T-helper 2 cell treated with Interferon-gamma antibody and Interleukin-4, amounts not matched to agents 100 ng/mL and 5 ng/mL, for 36 hours (primary cell): ENCODE measurements around the gene ISL2. TPM values are rescaled to one million over a fixed set of nuclear protein-coding genes. Genes with fewer than 3 reads are reported as not detected.

Experiments used
- intact Hi-C: fragments of 100-400 bp; cut with micrococcal nuclease; formaldehyde crosslinking; loops from one replicate; pipeline ENCODE4 v1.15.1; 2023
- total RNA-seq: library from RNA; stranded (reverse); gene quantifications from 2 replicates; pipeline ENCODE4 v1.2.3, GENCODE V29; 2022

ISL2 gene
- total RNA-seq, 1 donor from 2014 or later = 1.1 TPM

DNA sequence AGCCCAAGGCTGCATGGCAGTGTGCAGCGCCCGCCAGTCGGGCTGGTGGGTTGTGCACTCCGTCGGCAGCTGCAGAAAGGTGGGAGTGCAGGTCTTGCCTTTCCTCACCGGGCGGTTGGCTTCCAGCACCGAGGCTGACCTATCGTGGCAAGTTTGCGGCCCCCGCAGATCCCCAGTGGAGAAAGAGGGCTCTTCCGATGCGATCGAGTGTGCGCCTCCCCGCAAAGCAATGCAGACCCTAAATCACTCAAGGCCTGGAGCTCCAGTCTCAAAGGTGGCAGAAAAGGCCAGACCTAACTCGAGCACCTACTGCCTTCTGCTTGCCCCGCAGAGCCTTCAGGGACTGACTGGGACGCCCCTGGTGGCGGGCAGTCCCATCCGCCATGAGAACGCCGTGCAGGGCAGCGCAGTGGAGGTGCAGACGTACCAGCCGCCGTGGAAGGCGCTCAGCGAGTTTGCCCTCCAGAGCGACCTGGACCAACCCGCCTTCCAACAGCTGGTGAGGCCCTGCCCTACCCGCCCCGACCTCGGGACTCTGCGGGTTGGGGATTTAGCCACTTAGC, 4.3 kb downstream of the ISL2 start:
- intact Hi-C loops = no loop called here

DNA sequence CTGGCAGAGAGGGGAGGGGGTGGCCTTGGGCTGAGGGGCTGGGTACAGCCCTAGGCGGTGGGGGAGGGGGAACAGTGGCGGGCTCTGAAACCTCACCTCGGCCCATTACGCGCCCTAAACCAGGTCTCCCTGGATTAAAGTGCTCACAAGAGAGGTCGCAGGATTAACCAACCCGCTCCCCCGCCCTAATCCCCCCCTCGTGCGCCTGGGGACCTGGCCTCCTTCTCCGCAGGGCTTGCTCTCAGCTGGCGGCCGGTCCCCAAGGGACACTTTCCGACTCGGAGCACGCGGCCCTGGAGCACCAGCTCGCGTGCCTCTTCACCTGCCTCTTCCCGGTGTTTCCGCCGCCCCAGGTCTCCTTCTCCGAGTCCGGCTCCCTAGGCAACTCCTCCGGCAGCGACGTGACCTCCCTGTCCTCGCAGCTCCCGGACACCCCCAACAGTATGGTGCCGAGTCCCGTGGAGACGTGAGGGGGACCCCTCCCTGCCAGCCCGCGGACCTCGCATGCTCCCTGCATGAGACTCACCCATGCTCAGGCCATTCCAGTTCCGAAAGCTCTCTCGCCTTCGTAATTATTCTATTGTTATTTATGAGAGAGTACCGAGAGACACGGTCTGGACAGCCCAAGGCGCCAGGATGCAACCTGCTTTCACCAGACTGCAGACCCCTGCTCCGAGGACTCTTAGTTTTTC, 4.9 kb downstream of the ISL2 start:
- intact Hi-C loops = no loop called here

DNA sequence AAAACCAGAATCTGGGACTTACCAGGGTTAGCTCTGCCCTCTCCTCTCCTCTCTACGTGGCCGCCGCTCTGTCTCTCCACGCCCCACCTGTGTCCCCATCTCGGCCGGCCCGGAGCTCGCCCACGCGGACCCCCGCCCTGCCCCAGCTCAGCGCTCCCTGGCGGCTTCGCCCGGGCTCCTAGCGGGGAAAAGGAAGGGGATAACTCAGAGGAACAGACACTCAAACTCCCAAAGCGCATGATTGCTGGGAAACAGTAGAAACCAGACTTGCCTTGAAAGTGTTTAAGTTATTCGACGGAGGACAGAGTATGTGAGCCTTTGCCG, 5.4 kb downstream of the ISL2 start:
- intact Hi-C loops = no loop called here

DNA sequence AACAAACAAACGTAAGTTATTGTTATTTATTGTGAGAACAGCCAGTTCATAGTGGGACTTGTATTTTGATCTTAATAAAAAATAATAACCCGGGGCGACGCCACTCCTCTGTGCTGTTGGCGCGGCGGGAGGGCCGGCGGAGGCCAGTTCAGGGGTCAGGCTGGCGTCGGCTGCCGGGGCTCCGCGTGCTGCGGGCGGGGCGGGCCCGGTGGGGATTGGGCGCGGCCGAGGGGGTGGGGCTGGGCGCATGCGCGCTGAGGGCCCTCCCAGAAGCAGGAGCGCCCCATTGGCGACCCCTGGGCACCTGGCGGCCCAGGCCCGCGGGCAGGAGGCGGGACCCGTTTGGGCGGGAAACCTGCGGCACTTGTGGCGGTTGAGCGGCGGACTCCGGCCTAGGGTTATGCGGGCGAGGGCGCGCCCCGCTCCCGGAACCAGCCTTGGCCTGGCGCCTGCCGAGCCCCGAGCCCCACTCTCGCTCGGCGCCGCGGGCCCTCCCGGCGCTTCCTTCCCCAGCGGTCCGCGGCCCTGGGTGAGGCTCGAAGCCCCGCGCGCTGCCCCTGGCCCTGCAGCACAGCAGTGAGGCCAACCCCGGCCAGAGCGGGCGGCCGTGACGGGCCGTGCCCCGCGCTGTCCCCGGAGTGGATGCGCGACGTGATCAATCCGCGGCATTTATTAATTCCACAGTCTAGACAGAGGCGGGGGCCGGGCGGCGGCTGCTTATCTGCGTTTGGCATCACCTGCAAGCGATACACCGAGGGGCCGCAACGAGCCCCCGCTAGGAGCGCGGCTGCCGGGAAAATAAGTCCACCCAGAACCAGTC, 6.0 kb downstream of the ISL2 start:
- intact Hi-C loops = no loop called here

DNA sequence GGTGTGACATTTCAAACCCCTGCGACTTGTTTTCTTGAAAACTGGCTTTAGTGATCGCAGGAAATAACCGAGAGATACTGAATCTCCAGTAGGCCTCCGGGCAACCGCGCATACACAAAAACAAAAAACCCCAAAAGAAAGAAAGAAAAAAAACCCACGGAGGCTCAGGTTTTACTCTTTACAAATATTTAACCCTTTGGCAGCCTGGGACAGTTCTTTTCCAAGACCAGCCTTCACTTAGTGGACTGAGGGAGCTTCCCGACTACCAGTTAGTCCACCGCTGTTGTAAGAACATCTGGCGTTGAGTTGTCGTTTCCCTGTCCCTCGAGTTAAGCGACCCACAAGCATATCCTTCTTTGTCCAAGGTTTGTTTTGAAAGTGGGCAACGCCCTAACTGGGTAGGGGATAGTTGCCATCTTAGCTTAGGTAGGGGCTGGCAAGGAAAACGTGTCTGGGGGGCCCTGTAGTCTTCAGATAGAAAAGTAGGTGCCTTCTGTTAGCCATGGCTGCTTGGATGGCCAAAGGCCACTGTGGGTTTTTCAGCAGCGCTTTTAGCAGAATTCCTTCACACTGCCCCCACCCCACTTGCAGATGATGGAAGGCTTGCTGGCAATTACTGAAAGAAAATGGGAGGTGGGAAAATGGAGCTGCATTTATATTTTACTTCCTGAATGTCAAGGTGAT, 6.9 kb downstream of the ISL2 start:
- intact Hi-C loops = no loop called here

DNA sequence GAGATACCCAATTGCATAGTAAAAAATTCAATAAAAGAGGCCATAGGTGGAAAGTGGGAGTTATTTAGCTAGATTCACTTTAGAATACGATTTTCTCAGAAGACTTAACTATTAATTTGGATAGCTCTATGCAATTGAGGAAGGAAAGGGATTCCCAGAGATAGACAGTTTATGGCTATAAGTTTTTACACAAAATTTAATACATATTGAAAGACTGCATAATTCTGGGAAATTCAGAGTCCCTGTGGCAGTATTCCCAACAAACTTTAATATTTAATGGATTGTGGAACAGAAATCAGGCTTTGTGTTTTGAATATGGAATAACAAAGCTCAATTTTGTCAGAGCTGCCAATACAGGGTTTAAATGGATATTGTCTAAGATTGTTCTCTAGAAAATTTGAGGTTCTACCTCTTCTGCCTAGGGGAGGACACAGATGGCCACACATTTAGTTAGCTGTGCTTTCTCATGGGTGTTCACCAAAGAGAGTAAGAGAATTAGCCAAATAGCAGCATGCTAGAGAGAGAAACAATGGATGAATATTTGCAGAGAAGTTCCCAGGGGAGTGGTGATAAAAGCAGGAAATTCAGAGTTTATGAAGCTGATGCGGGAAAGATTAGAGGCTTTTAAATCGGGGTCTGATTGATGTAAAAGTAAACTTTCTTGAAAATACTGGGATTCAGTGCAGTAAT, 8.5 kb downstream of the ISL2 start:
- intact Hi-C loops = no loop called here

DNA sequence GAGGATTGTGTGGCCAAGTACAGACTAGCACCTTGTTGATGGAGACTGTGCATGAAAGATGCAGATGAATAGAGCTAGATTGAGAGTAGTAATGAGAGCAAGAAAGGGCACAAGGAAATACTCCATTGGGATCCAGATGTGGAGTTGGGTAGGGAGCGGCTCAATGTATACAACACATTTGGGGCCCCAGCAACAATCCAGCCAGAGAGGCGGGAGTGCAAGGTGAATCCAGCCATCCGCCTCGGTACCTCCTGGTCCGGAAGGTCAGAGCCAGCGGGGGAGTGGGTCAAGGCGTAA, 9.0 kb downstream of the ISL2 start:
- intact Hi-C loops = no loop called here

DNA sequence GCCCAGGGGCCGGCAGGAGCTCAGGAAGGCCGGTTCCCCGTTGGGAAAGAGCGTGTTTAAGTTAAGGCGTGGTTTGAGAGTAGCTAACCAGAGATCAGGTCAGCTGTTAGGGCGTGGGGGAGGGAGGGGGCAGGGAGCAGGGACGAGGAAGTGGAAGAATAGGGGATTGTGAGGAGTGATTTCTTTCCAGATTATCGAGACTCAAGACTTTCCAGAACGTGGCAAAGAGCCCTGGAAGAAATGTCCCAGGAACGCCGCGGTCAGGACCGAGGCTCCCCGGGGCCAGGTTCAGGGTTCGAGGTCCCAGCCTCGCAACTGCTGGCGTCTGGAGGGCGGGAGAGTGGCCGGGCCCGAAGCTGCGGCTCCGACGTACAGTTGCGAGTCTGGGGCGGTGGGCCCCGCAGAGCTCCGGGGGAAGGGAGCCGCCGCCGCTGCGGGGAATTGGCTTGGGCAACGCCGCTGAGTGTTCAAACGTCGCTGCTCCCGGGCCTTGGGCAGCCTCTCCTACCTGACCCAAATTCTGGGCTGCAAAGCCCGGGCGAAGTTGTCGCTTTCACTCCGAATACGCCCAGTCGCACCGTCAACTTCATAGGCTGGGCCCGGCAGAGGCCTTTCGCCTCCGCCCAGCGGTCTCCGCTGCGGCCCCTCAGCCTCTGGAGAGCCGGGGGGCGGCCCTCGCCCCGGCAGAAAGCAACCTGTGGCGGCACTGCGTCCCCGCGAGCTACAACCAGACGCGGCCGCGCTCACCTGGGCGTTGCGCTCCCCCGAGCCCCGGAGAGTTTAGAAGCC, 9.5 kb downstream of the ISL2 start:
- intact Hi-C loops = no loop called here

DNA sequence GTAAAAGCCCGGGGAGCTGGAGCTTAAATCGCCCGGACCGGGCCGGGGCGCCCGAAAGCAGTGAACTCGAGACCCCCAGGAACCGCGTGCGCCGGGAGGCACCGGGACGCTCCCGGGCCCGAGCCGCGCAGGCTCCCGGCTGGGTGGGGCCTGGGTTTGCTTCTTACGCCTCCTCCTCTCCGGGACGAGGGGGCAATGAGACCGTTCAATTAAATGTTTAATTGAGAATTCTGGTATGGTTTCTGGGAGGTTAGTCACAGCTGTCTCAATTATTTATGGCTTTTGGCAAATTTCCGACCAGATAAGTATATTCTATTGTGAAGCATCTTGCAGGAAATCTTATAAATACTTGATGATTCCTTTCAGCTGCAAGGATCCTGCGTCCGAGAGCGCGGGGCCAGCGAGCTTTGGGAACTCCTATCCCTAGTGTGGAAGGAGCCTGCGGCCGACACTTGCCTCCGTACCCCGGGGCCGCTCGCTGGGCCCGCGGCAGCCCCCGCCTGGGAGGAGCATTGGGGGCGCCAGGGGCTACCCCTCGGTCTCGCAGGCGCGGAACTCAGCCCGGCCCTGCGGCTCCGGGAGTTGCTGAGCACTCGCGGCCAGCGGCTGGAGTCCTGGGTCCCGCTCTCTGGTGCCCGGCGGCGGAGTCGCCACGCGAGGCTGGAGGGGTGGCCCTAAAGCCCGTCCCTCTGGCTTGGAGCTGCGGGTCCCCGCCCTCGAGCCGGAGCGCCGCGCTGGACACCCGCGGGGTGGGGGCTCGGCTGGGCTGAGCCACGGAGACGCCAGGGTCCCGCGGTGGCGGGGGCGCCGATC, 10.3 kb downstream of the ISL2 start:
- intact Hi-C loops = no loop called here

DNA sequence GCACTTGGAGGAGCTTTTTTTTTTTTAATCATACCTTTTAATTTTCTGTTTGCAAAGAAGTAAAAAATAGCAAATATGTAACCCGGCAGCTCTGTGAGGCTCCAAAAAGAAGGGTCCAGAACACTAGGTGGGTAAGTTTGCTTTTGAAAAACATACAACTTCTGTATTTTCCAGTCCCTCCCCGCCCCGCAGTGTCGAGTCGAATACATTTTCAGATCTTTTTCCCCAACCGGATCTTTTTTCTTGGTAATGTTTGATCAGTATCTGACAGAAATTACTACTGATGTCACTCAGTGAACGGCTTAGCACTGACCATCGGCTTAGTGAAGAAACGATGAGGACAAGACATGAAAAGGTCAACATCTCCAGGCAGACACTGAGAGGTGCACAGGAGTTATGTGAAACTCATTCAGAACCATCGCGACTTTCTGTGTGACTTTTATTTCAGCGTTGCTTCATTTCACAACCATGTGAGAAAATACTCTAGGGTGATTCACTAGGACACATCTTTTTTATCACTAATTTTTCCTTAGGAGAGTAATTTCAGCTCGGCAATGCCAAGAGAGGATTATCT, 11.0 kb downstream of the ISL2 start:
- intact Hi-C loops = no loop called here

DNA sequence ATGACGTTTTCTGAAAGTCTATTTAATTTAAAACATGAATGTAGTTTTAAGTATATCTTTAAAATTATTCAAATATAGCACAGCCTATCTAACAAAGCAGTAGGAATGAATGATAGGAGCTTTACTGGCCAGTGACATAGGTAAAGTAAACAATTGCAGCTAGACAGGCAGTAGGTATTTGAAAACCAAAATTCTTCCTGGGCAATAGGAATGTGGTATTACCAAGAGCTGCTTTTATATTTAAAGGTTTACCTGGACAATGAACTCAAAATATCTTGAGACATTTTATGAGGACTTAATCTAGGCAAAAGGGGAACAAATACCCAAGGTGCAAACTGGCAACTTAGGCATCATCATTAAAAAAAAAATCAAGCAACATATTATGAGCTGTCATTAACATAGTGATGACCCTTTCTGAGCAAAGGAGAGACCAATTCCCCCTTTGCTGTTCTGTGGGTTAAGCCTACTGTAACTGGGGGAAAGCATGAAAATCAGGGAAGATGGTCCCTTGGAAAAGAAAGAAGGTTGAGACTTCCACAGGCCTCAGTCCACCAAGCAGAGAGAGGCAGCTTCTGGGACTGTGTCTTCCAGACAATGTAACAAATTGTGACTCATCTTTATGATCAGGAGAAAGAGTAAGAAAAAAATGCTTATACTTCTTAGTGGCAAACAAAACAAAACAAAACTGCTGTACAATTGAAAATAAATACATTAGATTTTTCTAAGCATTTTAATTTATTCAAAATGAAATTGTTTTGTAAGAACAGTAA, 12.9 kb downstream of the ISL2 start:
- intact Hi-C loops = no loop called here

DNA sequence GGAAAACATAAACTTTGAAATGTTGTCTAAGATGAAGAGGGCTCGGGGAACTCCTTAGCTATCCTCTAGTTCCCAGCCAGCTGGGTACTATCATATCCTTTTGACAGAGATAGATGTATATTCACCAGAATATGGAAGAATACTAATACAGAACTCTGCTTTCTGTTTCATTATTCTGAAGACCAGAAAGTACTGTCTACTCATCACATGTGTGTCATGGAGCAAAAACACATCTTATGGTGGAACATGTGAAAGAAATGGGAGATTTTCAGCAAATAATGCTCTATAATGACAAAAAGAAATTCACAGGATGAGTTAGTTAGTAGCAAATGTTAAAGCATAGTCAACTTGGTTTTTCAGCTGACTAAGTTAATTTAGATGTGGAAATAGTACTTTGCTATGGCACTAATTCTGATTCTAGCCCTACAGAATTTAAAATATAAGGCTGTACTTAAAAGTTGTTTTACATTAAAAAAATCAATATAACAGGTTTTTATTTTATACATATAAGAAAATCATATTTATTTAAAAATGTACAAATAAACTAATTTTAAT, 16.5 kb downstream of the ISL2 start:
- intact Hi-C loops = no loop called here

DNA sequence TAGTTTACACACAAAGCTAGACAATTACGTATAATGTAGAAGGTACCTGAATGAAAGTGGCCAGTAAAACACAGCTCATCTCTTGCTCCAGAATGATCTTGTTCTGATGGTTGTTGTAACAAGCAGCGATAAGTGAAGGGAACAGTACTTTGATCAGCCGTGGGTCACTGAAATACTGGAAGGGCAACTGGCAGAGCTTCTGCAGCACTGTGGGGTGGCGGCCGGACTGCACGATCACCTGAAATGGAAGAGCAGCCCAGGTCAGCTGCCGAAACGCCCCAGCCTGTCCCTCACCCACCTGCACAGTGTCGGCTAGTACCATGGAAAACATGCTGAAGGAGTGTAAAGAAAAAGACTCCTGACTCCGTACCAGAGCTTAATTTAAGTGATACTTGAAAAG, 17.3 kb downstream of the ISL2 start:
- intact Hi-C loops = no loop called here

DNA sequence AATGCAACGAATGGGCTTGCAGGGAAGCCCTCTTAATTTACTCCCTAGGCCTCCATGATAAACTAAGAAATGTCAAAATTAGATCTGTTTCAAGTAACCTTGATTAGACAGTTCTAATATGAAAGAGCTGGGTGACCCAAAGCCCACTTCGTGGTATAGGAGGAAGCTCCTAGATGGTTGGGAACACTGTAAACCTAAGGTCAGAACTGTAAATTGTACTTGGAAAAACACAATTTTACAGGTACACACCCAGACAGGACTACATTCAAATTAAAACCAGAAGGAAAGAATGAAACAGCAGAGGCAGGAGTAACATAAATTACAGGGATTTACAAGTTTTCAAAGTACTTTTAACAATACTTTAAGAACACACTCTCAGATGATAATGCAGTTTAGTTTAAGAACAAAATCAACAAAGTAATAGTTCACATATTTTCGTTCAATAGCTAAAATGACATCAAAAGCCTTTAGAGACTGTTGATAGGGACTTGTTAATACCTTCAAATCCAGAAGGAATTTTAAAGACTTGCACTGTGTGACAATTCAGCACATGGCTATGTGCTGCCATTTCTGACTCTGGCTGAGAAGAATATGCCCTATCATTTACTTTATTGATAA, 18.4 kb downstream of the ISL2 start:
- intact Hi-C loops = no loop called here

DNA sequence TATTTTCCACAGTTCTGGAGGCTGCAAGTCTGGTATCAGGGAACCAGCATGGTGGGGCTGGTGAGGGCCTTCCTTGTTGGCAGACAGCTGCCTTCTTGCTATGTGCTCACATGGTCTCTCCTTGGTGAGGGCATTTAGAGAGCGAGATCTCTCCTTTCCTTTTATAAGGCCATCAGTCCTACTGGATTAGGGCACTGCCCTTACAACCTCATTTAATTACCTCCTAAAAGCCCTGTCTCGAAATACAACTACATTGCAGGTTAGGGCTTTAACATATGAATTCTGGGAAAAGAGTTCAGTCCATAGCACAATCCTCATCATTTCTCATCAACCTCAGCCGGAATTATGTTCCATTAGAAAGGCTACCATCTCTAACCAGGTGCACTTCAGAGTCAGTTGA, 21.9 kb downstream of the ISL2 start:
- intact Hi-C loops = no loop called here

DNA sequence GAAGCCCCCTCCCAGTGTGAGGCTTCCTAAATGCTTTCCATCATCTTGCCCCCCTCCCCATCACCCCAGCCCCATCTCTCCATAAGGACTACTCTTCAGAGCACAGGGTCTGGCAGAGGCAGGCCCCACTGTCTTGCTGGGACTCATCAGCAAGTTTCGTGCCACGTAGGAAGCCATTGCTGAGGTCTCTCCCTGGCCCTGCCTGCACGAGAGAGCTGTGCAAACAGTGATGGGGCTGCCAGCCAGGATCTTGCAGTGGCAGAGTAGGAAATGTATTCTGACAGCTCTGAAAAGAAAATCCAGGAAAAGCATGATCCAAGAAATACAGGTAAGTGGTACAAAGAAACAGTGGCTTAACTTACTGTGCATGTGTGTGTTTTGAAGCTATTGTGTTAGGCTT, 22.6 kb downstream of the ISL2 start:
- intact Hi-C loops = no loop called here

DNA sequence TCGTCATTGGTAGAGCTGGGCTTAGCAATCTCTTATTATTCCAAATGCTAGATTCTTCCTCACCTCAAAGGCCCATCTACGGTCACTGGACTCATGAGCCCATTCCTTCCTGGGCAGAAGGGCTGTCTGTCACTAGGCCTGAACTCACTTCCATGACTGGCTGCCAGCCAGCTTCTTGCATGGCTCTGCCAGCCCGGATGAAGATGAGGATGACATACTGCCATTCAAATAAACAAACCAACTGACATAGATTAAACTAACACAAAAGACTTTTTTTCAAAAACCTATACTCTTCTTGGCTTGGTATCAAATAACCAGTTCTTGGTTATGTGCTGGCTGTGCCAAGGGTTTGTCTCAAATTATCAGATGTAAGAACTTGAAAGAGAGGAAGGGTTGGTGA, 23.8 kb downstream of the ISL2 start:
- intact Hi-C loops = loop anchor here (10.0 kb wide), 1 partner anchor 64 kb away; no protein-coding TSS in a partner anchor

DNA sequence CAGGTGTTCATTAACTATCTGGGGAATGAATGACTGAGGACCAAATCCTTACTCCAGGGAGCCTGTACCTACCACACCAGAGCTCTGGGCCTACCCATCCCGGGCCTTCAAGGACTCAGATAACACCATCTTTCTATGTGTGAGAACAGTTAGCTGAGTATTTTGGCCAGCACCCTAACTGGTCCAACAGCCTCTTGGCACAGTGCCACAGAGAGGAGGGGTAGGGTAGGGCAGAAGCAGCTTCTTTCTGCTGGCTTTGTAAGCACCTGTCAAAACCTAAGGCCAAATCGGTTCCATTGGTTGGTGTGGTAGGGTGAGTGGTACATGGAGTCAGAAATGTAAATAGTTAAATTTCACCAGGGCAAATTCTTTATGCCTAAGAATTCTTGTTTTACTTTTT, 26.7 kb downstream of the ISL2 start:
- intact Hi-C loops = loop anchor here (10.0 kb wide), 1 partner anchor 62 kb away; no protein-coding TSS in a partner anchor
